ENCODE results near the gene BOD1.

The BOD1 gene

GRCh38 chr5:173616577-173617118 is at the start of gene BOD1:
BOD1 (minus strand) TSS chr5:173616650; CDS start chr5:173616436, 214 bp downstream.
- H3K4me3 ChIP-seq (ENCODE audit: low read length): peak within 1 kb of the TSS; percentile 77
- DNase-seq (ENCODE audit: low read depth): peak; percentile 99
- no peak for TF ChIP-seq CTCF (IDR thresholded peaks at IDR 0.05; ENCODE audit: insufficient read depth, low read depth, low read length, missing control alignments)

- no peak overlapping the region for H3K4me3 ChIP-seq (ENCODE audit: low read length)
- DNase-seq (ENCODE audit: low read depth): no peak
- no peak for TF ChIP-seq CTCF (IDR thresholded peaks at IDR 0.05; ENCODE audit: insufficient read depth, low read depth, low read length, missing control alignments)
Observed at GRCh38 chr5:173665326-173665725, 48.9 kb upstream of the BOD1 start.

GRCh38 chr5:173664154-173664526 is 47.7 kb upstream of the BOD1 start:
- TF ChIP-seq CTCF (IDR thresholded peaks at IDR 0.05; ENCODE audit: insufficient read depth, low read depth, low read length, missing control alignments): no peak
- no peak for DNase-seq (ENCODE audit: low read depth)
- H3K4me3 ChIP-seq (ENCODE audit: low read length): no peak overlapping the region

- H3K4me3 ChIP-seq (ENCODE audit: low read length): no peak overlapping the region
- no peak for TF ChIP-seq CTCF (IDR thresholded peaks at IDR 0.05; ENCODE audit: insufficient read depth, low read depth, low read length, missing control alignments)
- DNase-seq (ENCODE audit: low read depth): no peak
Observed at GRCh38 chr5:173663352-173664153, 47.1 kb upstream of the BOD1 start.

- DNase-seq (ENCODE audit: low read depth): peak; percentile 13
- no peak for TF ChIP-seq CTCF (IDR thresholded peaks at IDR 0.05; ENCODE audit: insufficient read depth, low read depth, low read length, missing control alignments)
- no peak overlapping the region for H3K4me3 ChIP-seq (ENCODE audit: low read length)
Observed at GRCh38 chr5:173662581-173663351, 46.3 kb upstream of the BOD1 start.

- TF ChIP-seq CTCF (IDR thresholded peaks at IDR 0.05; ENCODE audit: insufficient read depth, low read depth, low read length, missing control alignments): no peak
- no peak overlapping the region for H3K4me3 ChIP-seq (ENCODE audit: low read length)
- DNase-seq (ENCODE audit: low read depth): no peak
Observed at GRCh38 chr5:173660481-173661280, 44.2 kb upstream of the BOD1 start.

Data from epithelial cell of esophagus (primary cell).